ENCODE results near the gene PRMT1. TPM values are rescaled to one million over a fixed set of nuclear protein-coding genes. Genes with fewer than 3 reads are reported as not detected.

PRMT1 gene
- total and polyA plus RNA-seq, 2 of the 13 experiments (the other 11 are each of a cell fraction or from before 2014, with no cell fraction given): 324 to 374 TPM

DNA sequence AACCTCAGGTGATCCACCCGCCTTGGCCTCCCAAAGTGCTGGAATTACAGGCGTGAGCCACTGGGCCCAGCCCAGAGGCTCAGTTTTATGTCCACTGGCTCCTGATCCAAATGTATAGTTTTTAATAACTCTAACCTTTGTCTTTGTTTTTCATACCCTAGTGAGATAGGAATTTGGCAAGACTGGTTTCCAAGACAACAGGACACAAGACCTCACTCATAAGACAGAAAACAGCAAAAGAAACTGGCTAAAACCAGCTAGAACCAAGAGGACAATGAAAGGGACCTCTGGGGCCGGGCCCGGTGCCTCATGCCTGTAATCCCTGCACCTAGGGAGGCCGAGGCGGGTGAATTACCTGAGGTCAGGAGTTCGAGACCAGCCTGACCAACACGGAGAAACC is 41.4 kb downstream of the PRMT1 start:
- CTCF ChIA-PET (ENCODE audit: low intra/inter-chr PET ratio, low total read pairs): no interaction called here

More for the DNA sequence above, 41.4 kb downstream of the PRMT1 start:
- no peak overlapping the region for H3K27ac ChIP-seq (ENCODE audit: extremely low read length, insufficient read depth, low read length)
- H3K27me3 ChIP-seq (ENCODE audit: control insufficient read depth in 1 of 2, insufficient read depth in 2 of 2, low read length in 2 of 2): no peaks in the 10 kb centered on the region
- no TSS peak for BruUV-seq (replicated peaks)
- POLR2A ChIA-PET: interaction anchor here (1.5 kb wide), 1 partner anchor 132 kb away, joined by 6 read pairs; the partner anchor contains the start of gene PTOV1
- peak overlapping the region; percentile 70; the same call in 1 of the 2 replicates for H3K4me2 ChIP-seq (ENCODE audit: low read depth, low read length)
- no peak for ATAC-seq
- WGBS (ENCODE audit: low lambda C conversion rate): 95% methylated on average over 7 of the region's 8 CpGs
- H3K36me3 ChIP-seq (replicated peaks in 1 of 2; ENCODE audit: control insufficient read depth in 1 of 2, insufficient read depth in 2 of 2, low read length in 2 of 2): no peaks in the 10 kb centered on the region
- TF ChIP-seq ZNF224 (CRISPR knock-in tag; IDR thresholded peaks at IDR 0.05) (no peak), PCBP2 (optimal IDR thresholded peaks at IDR 0.05; ENCODE audit: low read depth, low read length, poor library complexity, severe bottlenecking) (no peak), NCOA1 (CRISPR knock-in tag; IDR thresholded peaks at IDR 0.05) (no peak), MAFG (CRISPR knock-in tag; IDR thresholded peaks at IDR 0.05) (no peak), NR2C2 (CRISPR knock-in tag; IDR thresholded peaks at IDR 0.05; ENCODE audit: borderline replicate concordance) (no peak), FOXK2 (IDR thresholded peaks at IDR 0.05) (no peak), ZC3H4 (CRISPR knock-in tag; IDR thresholded peaks at IDR 0.05; ENCODE audit: borderline replicate concordance) (no peak), PPARG (CRISPR knock-in tag; conservative IDR thresholded peaks at IDR 0.05) (no peak), DR1 (CRISPR knock-in tag; IDR thresholded peaks at IDR 0.05) (no peak), JARID2 (CRISPR knock-in tag; IDR thresholded peaks at IDR 0.05; ENCODE audit: insufficient replicate concordance) (no peak), ZNF747 (CRISPR knock-in tag; IDR thresholded peaks at IDR 0.05; ENCODE audit: borderline replicate concordance) (no peak), HNRNPLL (IDR thresholded peaks at IDR 0.05; ENCODE audit: low read depth, low read length, poor library complexity, severe bottlenecking) (no peak), FOXP1 (IDR thresholded peaks at IDR 0.05) (no peak), FOXP1 (CRISPR knock-in tag; IDR thresholded peaks at IDR 0.05) (no peak), DPF2 (CRISPR knock-in tag; IDR thresholded peaks at IDR 0.05; ENCODE audit: borderline replicate concordance, low read depth) (no peak)
- TF ChIP-seq, protein P1, sequence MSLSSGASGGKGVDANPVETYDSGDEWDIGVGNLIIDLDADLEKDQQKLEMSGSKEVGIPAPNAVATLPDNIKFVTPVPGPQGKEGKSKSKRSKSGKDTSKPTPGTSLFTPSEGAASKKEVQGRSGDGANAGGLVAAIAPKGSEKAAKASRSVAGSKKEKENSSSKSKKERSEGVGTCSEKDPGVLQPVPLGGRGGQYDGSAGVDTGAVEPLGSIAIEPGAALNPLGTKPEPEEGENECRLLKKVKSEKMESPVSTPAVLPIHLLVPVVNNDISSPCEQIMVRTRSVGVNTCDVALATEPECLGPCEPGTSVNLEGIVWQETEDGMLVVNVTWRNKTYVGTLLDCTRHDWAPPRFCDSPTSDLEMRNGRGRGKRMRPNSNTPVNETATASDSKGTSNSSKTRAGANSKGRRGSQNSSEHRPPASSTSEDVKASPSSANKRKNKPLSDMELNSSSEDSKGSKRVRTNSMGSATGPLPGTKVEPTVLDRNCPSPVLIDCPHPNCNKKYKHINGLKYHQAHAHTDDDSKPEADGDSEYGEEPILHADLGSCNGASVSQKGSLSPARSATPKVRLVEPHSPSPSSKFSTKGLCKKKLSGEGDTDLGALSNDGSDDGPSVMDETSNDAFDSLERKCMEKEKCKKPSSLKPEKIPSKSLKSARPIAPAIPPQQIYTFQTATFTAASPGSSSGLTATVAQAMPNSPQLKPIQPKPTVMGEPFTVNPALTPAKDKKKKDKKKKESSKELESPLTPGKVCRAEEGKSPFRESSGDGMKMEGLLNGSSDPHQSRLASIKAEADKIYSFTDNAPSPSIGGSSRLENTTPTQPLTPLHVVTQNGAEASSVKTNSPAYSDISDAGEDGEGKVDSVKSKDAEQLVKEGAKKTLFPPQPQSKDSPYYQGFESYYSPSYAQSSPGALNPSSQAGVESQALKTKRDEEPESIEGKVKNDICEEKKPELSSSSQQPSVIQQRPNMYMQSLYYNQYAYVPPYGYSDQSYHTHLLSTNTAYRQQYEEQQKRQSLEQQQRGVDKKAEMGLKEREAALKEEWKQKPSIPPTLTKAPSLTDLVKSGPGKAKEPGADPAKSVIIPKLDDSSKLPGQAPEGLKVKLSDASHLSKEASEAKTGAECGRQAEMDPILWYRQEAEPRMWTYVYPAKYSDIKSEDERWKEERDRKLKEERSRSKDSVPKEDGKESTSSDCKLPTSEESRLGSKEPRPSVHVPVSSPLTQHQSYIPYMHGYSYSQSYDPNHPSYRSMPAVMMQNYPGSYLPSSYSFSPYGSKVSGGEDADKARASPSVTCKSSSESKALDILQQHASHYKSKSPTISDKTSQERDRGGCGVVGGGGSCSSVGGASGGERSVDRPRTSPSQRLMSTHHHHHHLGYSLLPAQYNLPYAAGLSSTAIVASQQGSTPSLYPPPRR (CRISPR knock-in tag; IDR thresholded peaks at IDR 0.05; ENCODE audit: borderline replicate concordance): no peak
- no peak for FAIRE-seq
- intact Hi-C loops (cut with micrococcal nuclease; ENCODE audit: unreplicated experiment): no loop called here
- H3K4me1 ChIP-seq (ENCODE audit: insufficient read depth, low read length): peaks cover 8% of the 10 kb centered on the region; the same call in 1 of the 2 replicates
- H3K9ac ChIP-seq (ENCODE audit: insufficient read depth, low read depth, low read length): no peak overlapping the region
- no peaks in the 10 kb centered on the region for H3K79me2 ChIP-seq (ENCODE audit: insufficient read depth, low read length)
- in situ Hi-C loops (cut with HindIII; ENCODE audit: extremely low pct_ligation_motif_present, low pct_unique_long_range_greater_than_20kb): no loop called here
- no peaks in the 10 kb centered on the region for H3K9me3 ChIP-seq (ENCODE audit: low read length)
- DNase-seq (ENCODE audit: low spot score): no peak
- no peak overlapping the region for H3K4me3 ChIP-seq (replicated peaks in 1 of 3; ENCODE audit: insufficient read depth in 1 of 3, low read depth in 2 of 3, low read length in 3 of 3)
- no peak overlapping the region for H2AFZ ChIP-seq (ENCODE audit: low read length)
- no peaks in the 10 kb centered on the region for H4K20me1 ChIP-seq (ENCODE audit: insufficient read depth, low read length)

All from HepG2 (cell line).